ENCODE results near the gene POLDIP2.

POLDIP2 gene

GRCh38 chr17:28367641-28368305, 10.4 kb upstream of the POLDIP2 start:
- no peak for TF ChIP-seq CTCF (IDR thresholded peaks at IDR 0.05; ENCODE audit: low read depth, low read length, missing control alignments)
- DNase-seq (ENCODE audit: extremely low read depth, low read depth): no peak
- H3K4me3 ChIP-seq (replicated peaks; ENCODE audit: low read depth, low read length): no peak overlapping the region

- no peak for DNase-seq (ENCODE audit: extremely low read depth, low read depth)
- no peak for TF ChIP-seq CTCF (IDR thresholded peaks at IDR 0.05; ENCODE audit: low read depth, low read length, missing control alignments)
- H3K4me3 ChIP-seq (replicated peaks; ENCODE audit: low read depth, low read length): no peak overlapping the region
Observed at GRCh38 chr17:28366605-28367004, 9.3 kb upstream of the POLDIP2 start.

GRCh38 chr17:28365487-28365886, 8.2 kb upstream of the POLDIP2 start:
- no peak for DNase-seq (ENCODE audit: extremely low read depth, low read depth)
- TF ChIP-seq CTCF (IDR thresholded peaks at IDR 0.05; ENCODE audit: low read depth, low read length, missing control alignments): no peak
- H3K4me3 ChIP-seq (replicated peaks; ENCODE audit: low read depth, low read length): no peak overlapping the region

- H3K4me3 ChIP-seq (replicated peaks; ENCODE audit: low read depth, low read length): no peak within 1 kb of the TSS
- no peak for TF ChIP-seq CTCF (IDR thresholded peaks at IDR 0.05; ENCODE audit: low read depth, low read length, missing control alignments)
- DNase-seq (ENCODE audit: extremely low read depth, low read depth): no peak
Observed at GRCh38 chr17:28364665-28365363, 7.5 kb upstream of the POLDIP2 start, which contains the start of gene SEBOX. TSS of gene SEBOX (minus strand) at chr17:28365199. CDS start at chr17:28365151, 48 bp downstream.

GRCh38 chr17:28363776-28364650, 6.7 kb upstream of the POLDIP2 start:
- DNase-seq (ENCODE audit: extremely low read depth, low read depth): no peak
- no peak overlapping the region for H3K4me3 ChIP-seq (replicated peaks; ENCODE audit: low read depth, low read length)
- TF ChIP-seq CTCF (IDR thresholded peaks at IDR 0.05; ENCODE audit: low read depth, low read length, missing control alignments): no peak

GRCh38 chr17:28363186-28363585, 5.9 kb upstream of the POLDIP2 start:
- no peak overlapping the region for H3K4me3 ChIP-seq (replicated peaks; ENCODE audit: low read depth, low read length)
- no peak for TF ChIP-seq CTCF (IDR thresholded peaks at IDR 0.05; ENCODE audit: low read depth, low read length, missing control alignments)
- DNase-seq (ENCODE audit: extremely low read depth, low read depth): no peak
